RWPE2 (cell line): ENCODE data around the gene ADAM10.

Experiments
- ATAC-seq: fragments of 200-7000 bp; cut with Tn5 transposase; 3 replicates; pipeline ENCODE4 v1.9.1; 2021; ENCODE audit warnings: low read depth
- DNase-seq: peaks from one replicate; pipeline ENCODE4 v3.0.0-alpha.2; 2020; ENCODE audit warnings: low spot score
- H3K27ac ChIP-seq: fragments of 450-650 bp; 2 replicates; pipeline ENCODE4 v1.5.1; 2017; ENCODE audit warnings: mild to moderate bottlenecking; ENCODE audit not compliant: poor library complexity, severe bottlenecking
- H3K27me3 ChIP-seq: fragments of 250-450 bp; sonication (Bioruptor Pico); 2 replicates; pipeline ENCODE4 v1.5.1; 2021; ENCODE audit warnings: mild to moderate bottlenecking, moderate library complexity; ENCODE audit not compliant: insufficient read depth, poor library complexity, severe bottlenecking
- H3K36me3 ChIP-seq: fragments of 250-450 bp; sonication (Bioruptor Pico); 2 replicates; pipeline ENCODE4 v1.5.1; 2020; ENCODE audit warnings: low read depth, mild to moderate bottlenecking, moderate library complexity
- H3K4me1 ChIP-seq: fragments of 250-450 bp; sonication (Bioruptor Pico); 2 replicates; pipeline ENCODE4 v1.5.1; 2021; ENCODE audit warnings: mild to moderate bottlenecking, moderate library complexity; ENCODE audit not compliant: insufficient read depth, poor library complexity, severe bottlenecking
- H3K4me3 ChIP-seq: fragments of 250-450 bp; sonication (Bioruptor Pico); 2 replicates; pipeline ENCODE4 v1.5.1; 2021; ENCODE audit warnings: mild to moderate bottlenecking, moderate library complexity; ENCODE audit not compliant: severe bottlenecking
- H3K9me3 ChIP-seq: fragments of 250-450 bp; sonication (Bioruptor Pico); 2 replicates; pipeline ENCODE4 v1.5.1; 2021; ENCODE audit warnings: mild to moderate bottlenecking, moderate library complexity; ENCODE audit not compliant: severe bottlenecking
- CTCF ChIP-seq: fragments of 450-650 bp; IDR thresholded peaks from one replicate; pipeline ENCODE4 v1.5.1; 2017; ENCODE audit warnings: mild to moderate bottlenecking, moderate library complexity; ENCODE audit not compliant: poor library complexity, severe bottlenecking

The ADAM10 gene

GRCh38 chr15:58703610-58704009, 45.9 kb downstream of the ADAM10 start:
- Histone ChIP-seq H3K36me3 (peaks cover 32% of the 10 kb centered on the region), H3K27ac (no peak overlapping the region), H3K27me3 (no peaks in the 10 kb centered on the region), H3K9me3 (peaks cover 12% of the 10 kb centered on the region), H3K4me3 (no peak overlapping the region), H3K4me1 (no peaks in the 10 kb centered on the region)
- DNase-seq (no peak), ATAC-seq (no peak)
- no peak for TF ChIP-seq CTCF

- Histone ChIP-seq H3K27ac (no peak overlapping the region), H3K27me3 (no peaks in the 10 kb centered on the region), H3K4me1 (no peaks in the 10 kb centered on the region), H3K4me3 (no peak overlapping the region), H3K9me3 (peaks cover 13% of the 10 kb centered on the region), H3K36me3 (peaks cover 29% of the 10 kb centered on the region)
- no peak for ATAC-seq
- DNase-seq = no peak
- no peak for TF ChIP-seq CTCF
These were observed 47.3 kb downstream of the ADAM10 start for GRCh38 chr15:58702233-58702632.

GRCh38 chr15:58701376-58701775, 48.1 kb downstream of the ADAM10 start:
- no peak overlapping the region for H3K27ac ChIP-seq
- DNase-seq (no peak), ATAC-seq (no peak)
- H3K4me3 ChIP-seq = no peak overlapping the region
- no peaks in the 10 kb centered on the region for H3K4me1 ChIP-seq
- peaks cover 29% of the 10 kb centered on the region for H3K36me3 ChIP-seq
- H3K27me3 ChIP-seq = no peaks in the 10 kb centered on the region
- TF ChIP-seq CTCF = no peak
- H3K9me3 ChIP-seq = peaks cover 13% of the 10 kb centered on the region

- Histone ChIP-seq H3K36me3 (peaks cover 22% of the 10 kb centered on the region), H3K4me1 (no peaks in the 10 kb centered on the region), H3K27ac (no peak overlapping the region), H3K27me3 (no peaks in the 10 kb centered on the region), H3K9me3 (peaks cover 13% of the 10 kb centered on the region), H3K4me3 (no peak overlapping the region)
- ATAC-seq (no peak), DNase-seq (no peak)
- TF ChIP-seq CTCF = no peak
These were observed 49.7 kb downstream of the ADAM10 start for GRCh38 chr15:58699769-58700168.

- DNase-seq (no peak), ATAC-seq (no peak)
- no peaks in the 10 kb centered on the region for H3K4me1 ChIP-seq
- no peak overlapping the region for H3K4me3 ChIP-seq
- no peaks in the 10 kb centered on the region for H3K27me3 ChIP-seq
- TF ChIP-seq CTCF = no peak
- H3K36me3 ChIP-seq = peaks cover 22% of the 10 kb centered on the region
- peaks cover 13% of the 10 kb centered on the region for H3K9me3 ChIP-seq
- no peak overlapping the region for H3K27ac ChIP-seq
These were observed 50.4 kb downstream of the ADAM10 start for GRCh38 chr15:58698887-58699641.
